Colonic mucosa (tissue), 4 donors: Measurements from ENCODE around the gene LPIN1. TPM values are rescaled to one million over a fixed set of nuclear protein-coding genes. Genes with fewer than 3 reads are reported as not detected.

Source experiments
- DNase-seq: peaks from one replicate; pipeline ENCODE4 v3.0.0-alpha.2; 2020
- H3K27ac ChIP-seq: fragments of 200-600 bp; one replicate; pipeline ENCODE4 v1.8.0; 2021
- H3K27me3 ChIP-seq: fragments of 200-600 bp; one replicate; pipeline ENCODE4 v1.8.0; 2021
- H3K36me3 ChIP-seq: fragments of 200-600 bp; one replicate; pipeline ENCODE4 v1.8.0; 2021
- H3K4me1 ChIP-seq: fragments of 200-600 bp; one replicate; pipeline ENCODE4 v1.8.0; 2021; ENCODE audit warnings: mild to moderate bottlenecking
- H3K4me3 ChIP-seq: fragments of 200-600 bp; one replicate; pipeline ENCODE4 v1.8.0; 2021
- H3K9ac ChIP-seq, 2 donors: one replicate each; pipeline ENCODE4 v1.7.0; 2013; ENCODE audit warnings: control low read depth in 2 of 2, low read depth in 2 of 2, low read length in 2 of 2
- H3K9me3 ChIP-seq: fragments of 200-600 bp; one replicate; pipeline ENCODE4 v1.8.0; 2021
- CTCF ChIP-seq: fragments of 200-600 bp; IDR thresholded peaks from one replicate; pipeline ENCODE4 v1.8.0; 2022; ENCODE audit warnings: antibody characterized with exemption, mild to moderate bottlenecking
- intact Hi-C: fragments of 100-400 bp; cut with DNase I; formaldehyde crosslinking; loops from one replicate; pipeline ENCODE4 v1.14.1; 2022
- total RNA-seq, 2 donors: library from RNA; stranded (reverse); fragmentation: NEBNext Ultra II Directional in 1 of 2; extraction: Animal tissue kit (Norgen Biotek cat#: 25700) in 1 of 2; gene quantifications; one replicate each; pipeline ENCODE4 v1.2.1, GENCODE V29; 2021
- donor health status: healthy.
- donor health status: DM: no; HTN: no; CAD: no.
- donor health status: DM: no; HTN: no; CAD: no.

The LPIN1 gene
- total RNA-seq, 2 donors from 2014 or later = 17.3 to 45.7 TPM

- H3K27ac ChIP-seq = no peak overlapping the region
Measured at GRCh38 chr2:11701206-11701605, 45.2 kb upstream of the LPIN1 start.

GRCh38 chr2:11701751-11702301 is 44.6 kb upstream of the LPIN1 start:
- intact Hi-C loops = no loop called here
- no peak for TF ChIP-seq CTCF
- Histone ChIP-seq H3K9me3 (no peaks in the 10 kb centered on the region), H3K36me3 (no peaks in the 10 kb centered on the region), H3K4me3 (no peak overlapping the region), H3K4me1 (no peaks in the 10 kb centered on the region), H3K27me3 (no peaks in the 10 kb centered on the region), H3K27ac (no peak overlapping the region), H3K9ac (no peak overlapping the region)
- DNase-seq = peak; percentile 33

More at GRCh38 chr2:11701206-11701605, 45.2 kb upstream of the LPIN1 start:
- Histone ChIP-seq H3K36me3 (no peaks in the 10 kb centered on the region), H3K9ac (no peak overlapping the region), H3K9me3 (no peaks in the 10 kb centered on the region), H3K4me3 (no peak overlapping the region), H3K27me3 (no peaks in the 10 kb centered on the region), H3K4me1 (no peaks in the 10 kb centered on the region)
- no peak for DNase-seq
- intact Hi-C loops = no loop called here
- no peak for TF ChIP-seq CTCF

DNA sequence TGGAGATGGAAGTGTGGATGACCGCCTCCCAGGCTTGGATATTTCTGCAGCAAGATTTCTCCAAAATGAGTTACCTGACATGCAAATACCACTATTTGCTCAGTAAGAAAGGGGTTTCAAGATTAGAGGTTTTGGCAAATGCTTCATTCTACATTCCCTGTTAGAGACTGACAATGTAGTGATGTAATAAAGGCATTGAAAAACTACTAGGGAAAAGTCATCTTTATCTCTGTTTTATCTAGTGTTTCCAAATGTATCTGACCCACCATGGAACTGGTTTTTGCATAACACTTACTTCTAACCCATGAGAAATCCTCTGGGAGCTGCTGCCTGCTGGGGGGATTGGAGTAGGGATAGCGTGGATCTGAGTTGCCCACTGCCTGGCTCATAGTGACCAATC is 43.5 kb upstream of the LPIN1 start:
- H3K9ac ChIP-seq = no peak overlapping the region
- no peak for DNase-seq
- H3K36me3 ChIP-seq = no peaks in the 10 kb centered on the region
- intact Hi-C loops = no loop called here
- H3K4me1 ChIP-seq = no peaks in the 10 kb centered on the region
- H3K4me3 ChIP-seq = no peak overlapping the region
- H3K27ac ChIP-seq = no peak overlapping the region
- TF ChIP-seq CTCF = no peak
- H3K27me3 ChIP-seq = no peaks in the 10 kb centered on the region
- no peaks in the 10 kb centered on the region for H3K9me3 ChIP-seq

DNA sequence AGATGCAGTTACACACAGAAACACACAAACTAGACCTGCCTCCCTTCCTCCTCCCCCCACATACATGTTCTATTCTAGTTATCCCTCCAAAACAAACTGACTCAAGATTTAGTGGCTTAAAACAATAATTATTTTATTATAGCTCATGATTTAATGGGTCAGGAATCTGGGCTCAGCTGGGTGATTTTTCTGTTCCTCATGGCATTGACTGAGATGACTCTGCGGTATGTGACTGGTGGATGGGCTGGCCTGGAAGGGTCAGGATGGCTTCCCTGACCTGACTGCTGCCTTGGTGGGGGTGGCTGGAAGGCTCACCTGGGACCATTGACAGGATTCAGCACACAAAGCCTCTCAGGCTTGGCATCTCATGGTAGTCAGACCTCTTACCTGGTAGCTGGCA is 42.7 kb upstream of the LPIN1 start:
- no peak for TF ChIP-seq CTCF
- no peak overlapping the region for H3K4me3 ChIP-seq
- H3K36me3 ChIP-seq = no peaks in the 10 kb centered on the region
- intact Hi-C loops = no loop called here
- H3K4me1 ChIP-seq = no peaks in the 10 kb centered on the region
- no peaks in the 10 kb centered on the region for H3K27me3 ChIP-seq
- H3K27ac ChIP-seq = no peak overlapping the region
- H3K9me3 ChIP-seq = no peaks in the 10 kb centered on the region
- H3K9ac ChIP-seq = no peak overlapping the region
- no peak for DNase-seq

GRCh38 chr2:11705063-11705462 is 41.4 kb upstream of the LPIN1 start:
- intact Hi-C loops = no loop called here
- no peak for TF ChIP-seq CTCF
- no peaks in the 10 kb centered on the region for H3K9me3 ChIP-seq
- no peaks in the 10 kb centered on the region for H3K4me1 ChIP-seq
- no peak overlapping the region for H3K27ac ChIP-seq
- H3K27me3 ChIP-seq = no peaks in the 10 kb centered on the region
- H3K9ac ChIP-seq = no peak overlapping the region
- no peak overlapping the region for H3K4me3 ChIP-seq
- no peak for DNase-seq
- no peaks in the 10 kb centered on the region for H3K36me3 ChIP-seq
